Measurements from ENCODE around the gene ADAP1. TPM values are rescaled to one million over a fixed set of nuclear protein-coding genes. Genes with fewer than 3 reads are reported as not detected.
"Not testable (repeated sequence)": the region's sequence is repeated elsewhere in the genome, so short reads cannot be mapped to it uniquely, and the experiment has no call there.

Gene ADAP1
- total and polyA plus RNA-seq, 2 donors = 6.2 to 9.4 TPM

- H3K4me3 ChIP-seq (ENCODE audit: low read length in 2 of 2) = no peak overlapping the region
- 15% methylated on average over 55 of the region's 58 CpGs for WGBS
- no peaks in the 10 kb centered on the region for H3K36me3 ChIP-seq (ENCODE audit: control insufficient read depth in 2 of 2, insufficient read depth in 2 of 2, low read length in 1 of 2)
- H3K27me3 ChIP-seq (ENCODE audit: control insufficient read depth in 2 of 2, insufficient read depth in 1 of 2, low read length in 1 of 2) = peaks cover 23 to 47% of the 10 kb centered on the region in 2 donors
- H3K27ac ChIP-seq (ENCODE audit: low read depth in 1 of 2, low read length in 1 of 2) = no peak overlapping the region
- peak in 1 of 9 donors; percentile 29 for DNase-seq (ENCODE audit: low read depth in 6 of 9, low spot score in 9 of 9)
- no peaks in the 10 kb centered on the region for H3K4me1 ChIP-seq (ENCODE audit: control insufficient read depth in 2 of 2, insufficient read depth in 2 of 2, low read length in 2 of 2)
- H3K9me3 ChIP-seq (ENCODE audit: control insufficient read depth in 2 of 2, insufficient read depth in 1 of 2, low read length in 1 of 2) = no peaks in the 10 kb centered on the region
Measured at GRCh38 chr7:909358-910329, 44.8 kb downstream of the ADAP1 start.

GRCh38 chr7:908591-909357 is 45.7 kb downstream of the ADAP1 start:
- H3K36me3 ChIP-seq (ENCODE audit: control insufficient read depth in 2 of 2, insufficient read depth in 2 of 2, low read length in 1 of 2); H3K4me1 ChIP-seq (ENCODE audit: control insufficient read depth in 2 of 2, insufficient read depth in 2 of 2, low read length in 2 of 2); H3K9me3 ChIP-seq (ENCODE audit: control insufficient read depth in 2 of 2, insufficient read depth in 1 of 2, low read length in 1 of 2); H3K27ac ChIP-seq (ENCODE audit: low read depth in 1 of 2, low read length in 1 of 2): not testable (repeated sequence)
- Histone ChIP-seq H3K4me3 (ENCODE audit: low read length in 2 of 2) (peak overlapping the region in 1 of 2 donors; percentile 39), H3K27me3 (ENCODE audit: control insufficient read depth in 2 of 2, insufficient read depth in 1 of 2, low read length in 1 of 2) (peaks cover 23 to 53% of the 10 kb centered on the region in 2 donors)
- peak in 4 of 9 donors; percentile 28 to 55 (median 32) for DNase-seq (ENCODE audit: low read depth in 6 of 9, low spot score in 9 of 9)
- 25% methylated on average over 68 of the region's 73 CpGs for WGBS

- 94% methylated on average over 12 of the region's 12 CpGs for WGBS
- Histone ChIP-seq H3K27me3 (ENCODE audit: control insufficient read depth in 2 of 2, insufficient read depth in 1 of 2, low read length in 1 of 2) (peaks cover 23 to 53% of the 10 kb centered on the region in 2 donors), H3K36me3 (ENCODE audit: control insufficient read depth in 2 of 2, insufficient read depth in 2 of 2, low read length in 1 of 2) (no peaks in the 10 kb centered on the region), H3K4me1 (ENCODE audit: control insufficient read depth in 2 of 2, insufficient read depth in 2 of 2, low read length in 2 of 2) (no peaks in the 10 kb centered on the region), H3K4me3 (ENCODE audit: low read length in 2 of 2) (no peak overlapping the region), H3K27ac (ENCODE audit: low read depth in 1 of 2, low read length in 1 of 2) (no peak overlapping the region), H3K9me3 (ENCODE audit: control insufficient read depth in 2 of 2, insufficient read depth in 1 of 2, low read length in 1 of 2) (no peaks in the 10 kb centered on the region)
- no peak for DNase-seq (ENCODE audit: low read depth in 6 of 9, low spot score in 9 of 9)
Measured at GRCh38 chr7:908159-908581, 46.3 kb downstream of the ADAP1 start.

DNA sequence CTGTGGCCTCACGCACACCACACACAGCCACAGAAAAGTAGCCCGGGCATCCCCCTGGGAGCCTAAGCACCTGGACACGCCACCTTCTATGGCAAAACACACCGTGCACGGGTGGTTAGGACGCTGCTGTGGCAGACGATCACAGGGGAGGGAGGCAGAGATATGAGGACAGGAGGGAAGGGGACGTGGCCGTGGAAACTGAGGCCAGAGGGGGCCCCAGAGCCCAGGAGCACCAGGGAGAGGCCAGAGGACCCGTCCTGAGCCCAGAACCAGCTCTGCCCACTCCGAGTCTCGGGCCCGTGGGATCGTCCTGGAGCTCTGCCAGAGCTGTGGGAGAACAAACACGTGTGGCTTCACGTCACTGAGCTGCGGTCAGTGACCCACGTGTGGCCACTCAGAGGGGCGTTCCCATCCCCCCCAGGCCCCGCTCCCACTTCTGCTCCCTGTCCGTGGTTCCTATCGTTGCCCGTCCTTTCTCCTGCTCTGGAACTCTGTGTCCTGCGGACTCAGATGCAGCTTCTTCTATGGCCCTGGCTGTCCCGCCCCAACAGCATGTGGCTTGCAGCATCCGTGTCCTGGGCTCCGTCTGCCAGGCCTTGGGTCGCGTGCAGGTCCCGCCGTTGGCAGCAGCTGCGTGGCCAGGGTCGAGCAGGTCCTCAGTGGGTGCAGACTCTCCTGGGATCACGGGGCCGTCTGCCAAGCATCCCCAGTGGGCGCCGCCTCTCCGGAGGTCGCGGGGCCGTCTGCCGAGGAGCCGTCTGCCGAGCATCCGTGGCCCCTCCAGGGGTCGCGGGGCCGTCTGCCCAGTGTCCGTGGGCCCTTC is 47.1 kb downstream of the ADAP1 start:
- Histone ChIP-seq H3K27ac (ENCODE audit: low read depth in 1 of 2, low read length in 1 of 2) (no peak overlapping the region), H3K4me1 (ENCODE audit: control insufficient read depth in 2 of 2, insufficient read depth in 2 of 2, low read length in 2 of 2) (no peaks in the 10 kb centered on the region)

DNA sequence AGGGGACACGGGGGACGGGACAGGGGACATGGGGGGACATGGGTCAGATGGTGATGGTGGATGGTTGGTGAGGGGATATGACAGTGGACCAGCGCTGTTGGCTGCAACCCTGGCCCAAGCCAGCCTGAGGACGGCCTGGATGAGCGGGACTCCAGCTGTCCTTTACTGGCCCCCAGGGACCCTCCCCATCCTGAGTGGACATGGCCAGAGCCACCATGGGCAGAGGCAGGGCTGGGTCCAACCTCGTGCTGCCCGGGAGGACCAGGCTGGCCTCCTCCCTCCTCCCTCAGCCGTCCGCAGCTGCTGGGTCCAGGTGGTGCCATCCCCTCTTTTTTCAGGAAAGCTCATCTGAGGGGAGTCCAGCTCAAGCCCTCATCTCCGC is 47.7 kb downstream of the ADAP1 start:
- 78% methylated on average over 10 of the region's 10 CpGs for WGBS
- DNase-seq (ENCODE audit: low read depth in 6 of 9, low spot score in 9 of 9) = peak in 1 of 9 donors; percentile 27
- Histone ChIP-seq H3K9me3 (ENCODE audit: control insufficient read depth in 2 of 2, insufficient read depth in 1 of 2, low read length in 1 of 2) (no peaks in the 10 kb centered on the region), H3K27ac (ENCODE audit: low read depth in 1 of 2, low read length in 1 of 2) (no peak overlapping the region), H3K4me3 (ENCODE audit: low read length in 2 of 2) (no peak overlapping the region), H3K36me3 (ENCODE audit: control insufficient read depth in 2 of 2, insufficient read depth in 2 of 2, low read length in 1 of 2) (no peaks in the 10 kb centered on the region), H3K27me3 (ENCODE audit: control insufficient read depth in 2 of 2, insufficient read depth in 1 of 2, low read length in 1 of 2) (peaks cover 23 to 48% of the 10 kb centered on the region in 2 donors), H3K4me1 (ENCODE audit: control insufficient read depth in 2 of 2, insufficient read depth in 2 of 2, low read length in 2 of 2) (no peaks in the 10 kb centered on the region)

More for the DNA sequence above, 47.1 kb downstream of the ADAP1 start:
- Histone ChIP-seq H3K36me3 (ENCODE audit: control insufficient read depth in 2 of 2, insufficient read depth in 2 of 2, low read length in 1 of 2) (no peaks in the 10 kb centered on the region), H3K4me3 (ENCODE audit: low read length in 2 of 2) (no peak overlapping the region), H3K9me3 (ENCODE audit: control insufficient read depth in 2 of 2, insufficient read depth in 1 of 2, low read length in 1 of 2) (no peaks in the 10 kb centered on the region), H3K27me3 (ENCODE audit: control insufficient read depth in 2 of 2, insufficient read depth in 1 of 2, low read length in 1 of 2) (peaks cover 23 to 53% of the 10 kb centered on the region in 2 donors)
- DNase-seq (ENCODE audit: low read depth in 6 of 9, low spot score in 9 of 9) = no peak
- 91% methylated on average over 49 of the region's 49 CpGs for WGBS

GRCh38 chr7:904847-905246 is 49.6 kb downstream of the ADAP1 start:
- no peaks in the 10 kb centered on the region for H3K36me3 ChIP-seq (ENCODE audit: control insufficient read depth in 2 of 2, insufficient read depth in 2 of 2, low read length in 1 of 2)
- no peak overlapping the region for H3K4me3 ChIP-seq (ENCODE audit: low read length in 2 of 2)
- no peak overlapping the region for H3K27ac ChIP-seq (ENCODE audit: low read depth in 1 of 2, low read length in 1 of 2)
- H3K9me3 ChIP-seq (ENCODE audit: control insufficient read depth in 2 of 2, insufficient read depth in 1 of 2, low read length in 1 of 2) = no peaks in the 10 kb centered on the region
- DNase-seq (ENCODE audit: low read depth in 6 of 9, low spot score in 9 of 9) = no peak
- peaks cover 14 to 33% of the 10 kb centered on the region in 2 donors for H3K27me3 ChIP-seq (ENCODE audit: control insufficient read depth in 2 of 2, insufficient read depth in 1 of 2, low read length in 1 of 2)
- 89% methylated on average over 20 of the region's 20 CpGs for WGBS
- peaks cover 0 to 5% of the 10 kb centered on the region in 2 donors for H3K4me1 ChIP-seq (ENCODE audit: control insufficient read depth in 2 of 2, insufficient read depth in 2 of 2, low read length in 2 of 2)

GRCh38 chr7:903921-904755 is 50.3 kb downstream of the ADAP1 start:
- WGBS = 90% methylated on average over 37 of the region's 37 CpGs
- DNase-seq (ENCODE audit: low read depth in 6 of 9, low spot score in 9 of 9) = no peak
- Histone ChIP-seq H3K36me3 (ENCODE audit: control insufficient read depth in 2 of 2, insufficient read depth in 2 of 2, low read length in 1 of 2) (no peaks in the 10 kb centered on the region), H3K27me3 (ENCODE audit: control insufficient read depth in 2 of 2, insufficient read depth in 1 of 2, low read length in 1 of 2) (peaks cover 8 to 26% of the 10 kb centered on the region in 2 donors), H3K4me1 (ENCODE audit: control insufficient read depth in 2 of 2, insufficient read depth in 2 of 2, low read length in 2 of 2) (peaks cover 0 to 5% of the 10 kb centered on the region in 2 donors), H3K27ac (ENCODE audit: low read depth in 1 of 2, low read length in 1 of 2) (no peak overlapping the region), H3K9me3 (ENCODE audit: control insufficient read depth in 2 of 2, insufficient read depth in 1 of 2, low read length in 1 of 2) (no peaks in the 10 kb centered on the region), H3K4me3 (ENCODE audit: low read length in 2 of 2) (no peak overlapping the region)

- H3K36me3 ChIP-seq (ENCODE audit: control insufficient read depth in 2 of 2, insufficient read depth in 2 of 2, low read length in 1 of 2) = peaks cover 0 to 4% of the 10 kb centered on the region in 2 donors
- WGBS = 97% methylated on average over 22 of the region's 22 CpGs
Measured at GRCh38 chr7:902996-903395, 51.5 kb downstream of the ADAP1 start.

More at GRCh38 chr7:902996-903395, 51.5 kb downstream of the ADAP1 start:
- Histone ChIP-seq H3K27ac (ENCODE audit: low read depth in 1 of 2, low read length in 1 of 2) (no peak overlapping the region), H3K9me3 (ENCODE audit: control insufficient read depth in 2 of 2, insufficient read depth in 1 of 2, low read length in 1 of 2) (no peaks in the 10 kb centered on the region), H3K4me3 (ENCODE audit: low read length in 2 of 2) (no peak overlapping the region), H3K27me3 (ENCODE audit: control insufficient read depth in 2 of 2, insufficient read depth in 1 of 2, low read length in 1 of 2) (peaks cover 2 to 16% of the 10 kb centered on the region in 2 donors), H3K4me1 (ENCODE audit: control insufficient read depth in 2 of 2, insufficient read depth in 2 of 2, low read length in 2 of 2) (peaks cover 0 to 5% of the 10 kb centered on the region in 2 donors)
- DNase-seq (ENCODE audit: low read depth in 6 of 9, low spot score in 9 of 9) = no peak

Data from thymus (tissue), 11 donors.